SU-DHL-6 (cell line): ENCODE results near the gene TK1.

Experiments
- EZH2phosphoT487 ChIP-seq: fragments of 200-600 bp; sonication (generic), shearing (Covaris generic); conservative IDR thresholded peaks from 2 replicates; pipeline ENCODE4 v1.6.1; 2018; ENCODE audit warnings: mild to moderate bottlenecking, antibody characterized with exemption, low read length, moderate library complexity, mixed read lengths
- TF ChIP-seq, protein P1 (sequence below): fragments of 200-600 bp; sonication (generic); IDR thresholded peaks from one replicate; pipeline ENCODE4 v1.5.1; 2017; ENCODE audit warnings: antibody characterized with exemption, mild to moderate bottlenecking, low read length, moderate library complexity; ENCODE audit not compliant: insufficient read depth, poor library complexity, severe bottlenecking

- TF ChIP-seq, protein P1, sequence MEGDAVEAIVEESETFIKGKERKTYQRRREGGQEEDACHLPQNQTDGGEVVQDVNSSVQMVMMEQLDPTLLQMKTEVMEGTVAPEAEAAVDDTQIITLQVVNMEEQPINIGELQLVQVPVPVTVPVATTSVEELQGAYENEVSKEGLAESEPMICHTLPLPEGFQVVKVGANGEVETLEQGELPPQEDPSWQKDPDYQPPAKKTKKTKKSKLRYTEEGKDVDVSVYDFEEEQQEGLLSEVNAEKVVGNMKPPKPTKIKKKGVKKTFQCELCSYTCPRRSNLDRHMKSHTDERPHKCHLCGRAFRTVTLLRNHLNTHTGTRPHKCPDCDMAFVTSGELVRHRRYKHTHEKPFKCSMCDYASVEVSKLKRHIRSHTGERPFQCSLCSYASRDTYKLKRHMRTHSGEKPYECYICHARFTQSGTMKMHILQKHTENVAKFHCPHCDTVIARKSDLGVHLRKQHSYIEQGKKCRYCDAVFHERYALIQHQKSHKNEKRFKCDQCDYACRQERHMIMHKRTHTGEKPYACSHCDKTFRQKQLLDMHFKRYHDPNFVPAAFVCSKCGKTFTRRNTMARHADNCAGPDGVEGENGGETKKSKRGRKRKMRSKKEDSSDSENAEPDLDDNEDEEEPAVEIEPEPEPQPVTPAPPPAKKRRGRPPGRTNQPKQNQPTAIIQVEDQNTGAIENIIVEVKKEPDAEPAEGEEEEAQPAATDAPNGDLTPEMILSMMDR, result no peak
- no peak for TF ChIP-seq EZH2phosphoT487
Observed at GRCh38 chr17:78226759-78227454, 40.1 kb upstream of the TK1 start.
